SK-N-MC (cell line): Measurements from ENCODE around the gene BBLN.

Experiments
- EZH2 ChIP-seq: fragments of 200-600 bp; sonication (generic); IDR thresholded peaks from one replicate; pipeline ENCODE4 v1.6.1; 2017; ENCODE audit warnings: antibody characterized with exemption
- POLR2AphosphoS5 ChIP-seq: IDR thresholded peaks from 2 replicates; pipeline ENCODE4 v1.6.1; 2012; ENCODE audit warnings: mild to moderate bottlenecking, low read depth, low read length, borderline replicate concordance

DNA sequence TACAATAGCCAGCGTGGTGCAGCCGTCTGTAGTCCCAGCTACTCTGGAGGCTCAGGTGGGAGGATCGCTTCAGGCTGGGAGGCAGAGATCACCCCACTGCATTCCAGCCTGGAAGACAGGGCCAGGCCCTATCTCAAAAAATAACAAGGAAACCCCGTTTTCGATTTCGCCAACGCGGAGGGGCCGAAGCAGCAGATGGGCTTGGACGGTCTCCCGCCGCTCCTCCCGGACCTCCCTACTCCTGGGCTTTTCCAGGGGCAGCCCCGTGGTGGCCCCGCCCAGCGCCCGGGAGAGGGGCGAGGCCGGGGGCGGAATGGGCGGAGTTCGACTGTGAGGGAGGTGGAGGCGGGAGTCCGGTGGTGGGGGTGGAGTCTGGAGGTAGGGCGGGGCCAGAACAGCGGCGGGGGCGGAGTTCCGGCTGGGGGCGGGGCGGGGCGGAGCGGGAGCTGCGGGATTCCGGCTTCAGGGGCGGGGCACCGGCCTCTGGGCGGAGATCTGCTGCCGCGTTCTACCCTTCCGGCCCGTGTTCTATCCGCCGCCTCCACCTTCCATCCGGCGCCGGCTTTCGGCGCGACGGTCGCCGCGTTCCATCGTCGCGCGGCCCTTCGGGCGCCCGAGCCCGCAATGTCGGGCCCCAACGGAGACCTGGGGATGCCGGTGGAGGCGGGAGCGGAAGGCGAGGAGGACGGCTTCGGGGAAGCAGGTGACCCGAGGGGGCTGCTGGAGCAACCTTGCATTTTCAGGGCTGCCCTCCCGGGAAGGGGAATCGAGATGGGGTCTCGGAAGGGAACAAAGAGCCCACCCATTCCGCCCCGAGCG is at the start of gene BBLN:
- TF ChIP-seq EZH2 (no peak), POLR2AphosphoS5 (peak; percentile 85)
